Measurements from ENCODE around the gene ZBTB7C. TPM values are rescaled to one million over a fixed set of nuclear protein-coding genes. Genes with fewer than 3 reads are reported as not detected.

ZBTB7C gene
- total RNA-seq, 1 donor from 2014 or later, result 0.11 TPM

DNA sequence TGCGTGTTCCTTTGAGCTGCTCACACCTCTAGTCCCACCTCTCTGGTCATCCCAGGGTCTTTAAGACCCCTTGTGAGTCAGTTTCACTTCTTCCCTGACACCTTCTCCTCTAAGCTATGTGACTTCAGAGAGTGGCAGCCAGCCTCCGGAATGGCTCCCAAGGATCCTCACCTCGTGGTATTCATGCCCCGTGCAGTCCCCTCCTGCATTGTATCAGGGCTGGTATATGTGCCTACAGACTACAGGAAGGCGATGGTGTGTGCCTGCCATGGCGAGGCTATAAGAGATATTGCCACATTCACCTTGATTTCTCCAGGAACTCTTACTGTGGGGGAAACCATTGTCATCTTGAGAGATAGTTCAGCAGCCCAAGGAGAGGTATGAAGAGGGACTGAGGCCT lies 350.7 kb downstream of the ZBTB7C start:
- H3K9me3 Mint-ChIP-seq (ENCODE audit: unreplicated experiment), result no peaks in the 10 kb centered on the region
- TF ChIP-seq, protein P1, sequence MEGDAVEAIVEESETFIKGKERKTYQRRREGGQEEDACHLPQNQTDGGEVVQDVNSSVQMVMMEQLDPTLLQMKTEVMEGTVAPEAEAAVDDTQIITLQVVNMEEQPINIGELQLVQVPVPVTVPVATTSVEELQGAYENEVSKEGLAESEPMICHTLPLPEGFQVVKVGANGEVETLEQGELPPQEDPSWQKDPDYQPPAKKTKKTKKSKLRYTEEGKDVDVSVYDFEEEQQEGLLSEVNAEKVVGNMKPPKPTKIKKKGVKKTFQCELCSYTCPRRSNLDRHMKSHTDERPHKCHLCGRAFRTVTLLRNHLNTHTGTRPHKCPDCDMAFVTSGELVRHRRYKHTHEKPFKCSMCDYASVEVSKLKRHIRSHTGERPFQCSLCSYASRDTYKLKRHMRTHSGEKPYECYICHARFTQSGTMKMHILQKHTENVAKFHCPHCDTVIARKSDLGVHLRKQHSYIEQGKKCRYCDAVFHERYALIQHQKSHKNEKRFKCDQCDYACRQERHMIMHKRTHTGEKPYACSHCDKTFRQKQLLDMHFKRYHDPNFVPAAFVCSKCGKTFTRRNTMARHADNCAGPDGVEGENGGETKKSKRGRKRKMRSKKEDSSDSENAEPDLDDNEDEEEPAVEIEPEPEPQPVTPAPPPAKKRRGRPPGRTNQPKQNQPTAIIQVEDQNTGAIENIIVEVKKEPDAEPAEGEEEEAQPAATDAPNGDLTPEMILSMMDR (IDR thresholded peaks at IDR 0.05), result no peak
- no peak overlapping the region for H3K27ac Mint-ChIP-seq (ENCODE audit: unreplicated experiment)
- peaks cover 79% of the 10 kb centered on the region for H3K27me3 Mint-ChIP-seq (ENCODE audit: unreplicated experiment)
- peaks cover 7% of the 10 kb centered on the region for H3K4me1 Mint-ChIP-seq (ENCODE audit: unreplicated experiment)
- H3K36me3 Mint-ChIP-seq (ENCODE audit: unreplicated experiment), result no peaks in the 10 kb centered on the region
- no peak for DNase-seq (ENCODE audit: extremely low spot score, unreplicated experiment)
- H3K4me3 Mint-ChIP-seq (ENCODE audit: unreplicated experiment), result no peak overlapping the region

DNA sequence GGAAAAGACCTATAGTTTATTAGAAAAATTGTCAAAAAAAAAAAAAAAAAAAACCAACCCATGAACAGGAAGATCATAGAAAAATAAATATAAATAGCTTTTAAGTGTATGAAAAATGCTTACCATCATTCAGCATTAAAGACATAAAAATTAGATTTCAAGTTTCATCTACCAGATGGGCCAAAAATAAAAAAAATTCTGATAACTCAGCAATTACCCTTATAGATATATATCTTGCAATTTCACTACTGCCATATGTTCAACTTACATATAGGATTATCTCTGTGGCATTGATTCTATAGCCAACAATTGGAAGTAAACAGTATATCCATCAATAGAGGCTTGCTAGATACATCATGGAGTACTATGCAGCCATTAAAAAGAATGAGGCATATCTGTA lies 352.2 kb downstream of the ZBTB7C start:
- DNase-seq (ENCODE audit: extremely low spot score, unreplicated experiment), result no peak
- H3K4me3 Mint-ChIP-seq (ENCODE audit: unreplicated experiment), result no peak overlapping the region
- no peaks in the 10 kb centered on the region for H3K36me3 Mint-ChIP-seq (ENCODE audit: unreplicated experiment)
- peaks cover 7% of the 10 kb centered on the region for H3K4me1 Mint-ChIP-seq (ENCODE audit: unreplicated experiment)
- H3K9me3 Mint-ChIP-seq (ENCODE audit: unreplicated experiment), result no peaks in the 10 kb centered on the region
- no peak overlapping the region for H3K27ac Mint-ChIP-seq (ENCODE audit: unreplicated experiment)
- peaks cover 86% of the 10 kb centered on the region for H3K27me3 Mint-ChIP-seq (ENCODE audit: unreplicated experiment)
- TF ChIP-seq, protein P1 (IDR thresholded peaks at IDR 0.05), result no peak

DNA sequence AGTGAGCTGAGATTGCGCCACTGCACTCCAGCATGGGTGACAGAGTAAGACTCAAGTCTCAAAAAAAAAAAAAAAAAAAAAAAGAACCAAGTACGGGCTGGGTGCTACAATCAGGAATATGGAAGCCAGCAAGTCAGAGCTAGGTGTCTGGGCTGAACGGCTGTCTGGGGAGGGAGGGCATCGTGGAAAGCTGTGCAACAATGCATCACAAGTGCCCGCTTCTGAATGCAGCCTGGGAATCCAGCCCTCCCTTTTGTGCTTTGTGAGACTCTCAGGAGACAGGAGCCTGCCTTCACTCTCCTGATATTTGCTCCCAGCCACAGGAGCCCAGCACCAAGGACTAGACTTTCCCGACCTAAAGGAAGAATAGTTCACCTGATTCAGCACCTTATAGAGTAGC lies 353.8 kb downstream of the ZBTB7C start:
- no peak for DNase-seq (ENCODE audit: extremely low spot score, unreplicated experiment)
- no peaks in the 10 kb centered on the region for H3K9me3 Mint-ChIP-seq (ENCODE audit: unreplicated experiment)
- no peak overlapping the region for H3K4me3 Mint-ChIP-seq (ENCODE audit: unreplicated experiment)
- H3K27me3 Mint-ChIP-seq (ENCODE audit: unreplicated experiment), result peaks cover 89% of the 10 kb centered on the region
- TF ChIP-seq, protein P1 (IDR thresholded peaks at IDR 0.05), result no peak
- no peak overlapping the region for H3K27ac Mint-ChIP-seq (ENCODE audit: unreplicated experiment)
- peaks cover 7% of the 10 kb centered on the region for H3K4me1 Mint-ChIP-seq (ENCODE audit: unreplicated experiment)
- H3K36me3 Mint-ChIP-seq (ENCODE audit: unreplicated experiment), result no peaks in the 10 kb centered on the region

DNA sequence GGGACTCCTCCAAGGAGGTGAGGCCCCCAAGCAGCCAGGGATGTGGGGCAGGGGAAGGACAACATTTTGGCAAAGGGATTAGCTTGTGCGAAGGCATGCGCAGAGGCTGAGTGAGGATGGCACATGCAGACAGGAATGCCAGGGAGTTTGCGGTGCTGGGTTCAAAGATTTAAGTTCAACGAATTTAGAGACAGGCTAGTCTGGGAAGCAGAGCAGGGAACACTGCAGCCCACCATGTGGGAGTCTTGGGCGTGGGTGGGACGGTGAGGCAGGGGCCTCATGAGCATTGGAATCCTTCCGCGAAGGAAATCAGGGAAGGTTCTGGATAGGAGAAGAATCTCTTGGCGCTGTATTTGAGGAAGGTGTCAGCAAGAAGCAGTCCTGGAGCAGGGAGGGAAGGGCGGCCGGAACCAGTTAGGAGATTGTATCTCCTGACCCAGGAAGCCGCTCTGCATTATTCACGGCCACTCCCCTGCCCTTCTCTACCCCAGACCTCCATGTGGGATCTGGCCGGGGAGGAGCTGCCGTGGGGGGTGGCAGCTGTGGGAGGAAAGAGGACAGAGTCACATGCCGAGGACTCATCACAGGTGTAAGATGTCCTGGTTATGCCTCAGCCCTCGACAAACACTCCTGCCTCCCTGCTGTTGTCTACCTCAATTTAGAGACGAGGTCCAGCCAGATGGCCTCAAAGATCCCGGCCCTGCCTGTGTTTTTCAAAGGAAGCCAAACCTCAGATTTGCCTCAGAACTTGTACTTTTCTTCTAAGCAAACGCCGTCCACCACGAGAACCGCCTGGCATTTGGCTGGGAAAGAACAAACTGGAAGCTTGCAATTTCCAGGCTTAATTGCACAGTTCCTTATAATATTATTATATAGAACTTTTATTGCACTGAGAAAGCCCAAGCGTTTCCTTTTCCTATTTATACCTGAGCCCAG lies 355.0 kb downstream of the ZBTB7C start:
- Mint-ChIP-seq H3K27ac (ENCODE audit: unreplicated experiment) (no peak overlapping the region), H3K27me3 (ENCODE audit: unreplicated experiment) (peaks cover 78% of the 10 kb centered on the region), H3K4me1 (ENCODE audit: unreplicated experiment) (no peaks in the 10 kb centered on the region), H3K9me3 (ENCODE audit: unreplicated experiment) (no peaks in the 10 kb centered on the region), H3K4me3 (ENCODE audit: unreplicated experiment) (no peak overlapping the region), H3K36me3 (ENCODE audit: unreplicated experiment) (no peaks in the 10 kb centered on the region)
- TF ChIP-seq, protein P1 (IDR thresholded peaks at IDR 0.05), result no peak
- DNase-seq (ENCODE audit: extremely low spot score, unreplicated experiment), result no peak

DNA sequence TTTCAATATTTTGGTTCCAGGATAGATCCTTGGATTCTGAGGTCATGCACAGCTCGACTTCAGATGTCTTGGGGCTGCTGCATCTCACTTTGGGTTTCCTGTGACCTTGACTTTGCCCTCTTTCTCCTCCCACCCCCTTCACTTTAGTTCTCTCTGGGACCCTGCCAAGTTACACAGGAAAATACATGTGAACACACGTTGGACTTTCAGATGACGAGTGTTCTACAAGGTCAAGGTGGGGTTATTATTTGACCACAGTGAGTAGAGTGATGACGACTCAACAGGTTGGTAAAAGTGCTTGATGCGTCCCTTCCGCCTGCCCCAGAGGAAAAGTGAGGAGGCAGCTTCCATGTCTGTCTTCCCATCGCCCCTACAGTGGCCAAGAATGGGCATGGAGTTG lies 356.3 kb downstream of the ZBTB7C start:
- TF ChIP-seq, protein P1 (IDR thresholded peaks at IDR 0.05), result no peak
- H3K9me3 Mint-ChIP-seq (ENCODE audit: unreplicated experiment), result no peaks in the 10 kb centered on the region
- no peak overlapping the region for H3K4me3 Mint-ChIP-seq (ENCODE audit: unreplicated experiment)
- H3K27me3 Mint-ChIP-seq (ENCODE audit: unreplicated experiment), result peaks cover 74% of the 10 kb centered on the region
- DNase-seq (ENCODE audit: extremely low spot score, unreplicated experiment), result no peak
- no peaks in the 10 kb centered on the region for H3K36me3 Mint-ChIP-seq (ENCODE audit: unreplicated experiment)
- H3K27ac Mint-ChIP-seq (ENCODE audit: unreplicated experiment), result no peak overlapping the region
- no peaks in the 10 kb centered on the region for H3K4me1 Mint-ChIP-seq (ENCODE audit: unreplicated experiment)

Measured in osteocyte (in vitro differentiated cells).